Panc1 (cell line): Measurements from ENCODE around the gene MRC2. TPM values are rescaled to one million over a fixed set of nuclear protein-coding genes. Genes with fewer than 3 reads are reported as not detected.

Experiments
- ATAC-seq: fragments of 200-7000 bp; cut with Tn5 transposase; 2 replicates; pipeline ENCODE4 v1.9.1; 2020; ENCODE audit warnings: mild to moderate bottlenecking, moderate library complexity
- BruUV-seq: library from RNA; stranded (reverse); fragments of 400-500 nt; replicated peaks from 2 replicates; lab custom pipeline; 2021; lab: Mats Ljungman, UMichigan
- CTCF ChIA-PET: fragments of 300-600 bp; sonication (Branson Sonifier 250); formaldehyde crosslinking; loops from one replicate; lab custom pipeline; 2022; ENCODE audit warnings: antibody characterized with exemption; lab: Charles Lee
- POLR2A ChIA-PET: fragments of 300-600 bp; sonication (Branson Sonifier 250); formaldehyde crosslinking; loops from one replicate; lab custom pipeline; 2022; ENCODE audit warnings: antibody characterized with exemption; lab: Charles Lee
- DNase-seq: peaks from one replicate; pipeline ENCODE4 v3.0.0-alpha.2; 2010; ENCODE audit warnings: low read depth, low spot score
- H3K27ac ChIP-seq: 2 replicates; pipeline ENCODE4 v1.5.1; 2011; ENCODE audit warnings: mild to moderate bottlenecking, low read length, inconsistent platforms
- H3K27me3 ChIP-seq: fragments of 200-500 bp; sonication (Bioruptor generic); 2 replicates; pipeline ENCODE4 v1.6.0; 2014; ENCODE audit warnings: low read length, inconsistent platforms; ENCODE audit not compliant: control insufficient read depth, insufficient read depth
- H3K36me3 ChIP-seq: fragments of 200-500 bp; sonication (Bioruptor generic); 2 replicates; pipeline ENCODE4 v1.5.1; 2014; ENCODE audit warnings: inconsistent platforms, mild to moderate bottlenecking, low read length, moderate library complexity; ENCODE audit not compliant: control insufficient read depth, insufficient read depth
- H3K4me1 ChIP-seq: 2 replicates; pipeline ENCODE4 v1.5.1; 2011; ENCODE audit warnings: inconsistent platforms, mild to moderate bottlenecking, low read length, moderate library complexity; ENCODE audit not compliant: control insufficient read depth, insufficient read depth
- H3K4me3 ChIP-seq, 2 experiments: 2 replicates each; pipeline ENCODE4 v1.5.1; 2011 to 2012; ENCODE audit warnings: low read depth in 2 of 2, low read length in 2 of 2, mild to moderate bottlenecking in 2 of 2, inconsistent platforms in 1 of 2, moderate library complexity in 1 of 2
- H3K9me3 ChIP-seq: fragments of 200-500 bp; sonication (Bioruptor generic); 2 replicates; pipeline ENCODE4 v1.5.1; 2014; ENCODE audit warnings: low read depth, mild to moderate bottlenecking, inconsistent platforms, low read length, moderate library complexity; ENCODE audit not compliant: control insufficient read depth, insufficient read depth
- POLR2AphosphoS5 ChIP-seq: IDR thresholded peaks from 2 replicates; pipeline ENCODE4 v1.6.1; 2012; ENCODE audit warnings: mild to moderate bottlenecking, low read depth, low read length, moderate library complexity
- SIN3A ChIP-seq: IDR thresholded peaks from 2 replicates; pipeline ENCODE4 v1.6.1; 2012; ENCODE audit warnings: low read depth, mild to moderate bottlenecking, low read length, moderate library complexity, borderline replicate concordance; ENCODE audit not compliant: insufficient read depth
- TCF7L2 ChIP-seq: IDR thresholded peaks from 2 replicates; pipeline ENCODE4 v1.6.1; 2011; ENCODE audit warnings: mild to moderate bottlenecking, low read depth, low read length, inconsistent platforms
- in situ Hi-C: cut with HindIII; loops from 2 replicates; pipeline ENCODE4 v1.10.0; 2016; ENCODE audit warnings: low sequenced_read_pairs, low pct_unique_long_range_greater_than_20kb
- intact Hi-C: fragments of 100-400 bp; cut with micrococcal nuclease; formaldehyde crosslinking; loops from one replicate; pipeline ENCODE4 v1.10.0; 2022; ENCODE audit not compliant: unreplicated experiment
- total RNA-seq: library from RNA; stranded (reverse); gene quantifications from one replicate; pipeline ENCODE4 v1.2.1, GENCODE V29; 2021; ENCODE audit not compliant: unreplicated experiment
- TF ChIP-seq, protein P1 (sequence below): fragments of 450-650 bp; IDR thresholded peaks from 2 replicates; pipeline ENCODE4 v1.5.1; 2017; ENCODE audit warnings: mild to moderate bottlenecking
- TF ChIP-seq, protein P2 (sequence below), 2 experiments: IDR thresholded peaks; 2 replicates each; pipeline ENCODE4 v1.6.1; 2011 to 2012; ENCODE audit warnings: low read depth in 2 of 2, control low read depth in 1 of 2, low read length in 1 of 2, mild to moderate bottlenecking in 1 of 2, moderate library complexity in 1 of 2; ENCODE audit not compliant: insufficient read depth in 1 of 2

The MRC2 gene
- total RNA-seq, 1 experiment from 2014 or later, result 120 TPM

DNA sequence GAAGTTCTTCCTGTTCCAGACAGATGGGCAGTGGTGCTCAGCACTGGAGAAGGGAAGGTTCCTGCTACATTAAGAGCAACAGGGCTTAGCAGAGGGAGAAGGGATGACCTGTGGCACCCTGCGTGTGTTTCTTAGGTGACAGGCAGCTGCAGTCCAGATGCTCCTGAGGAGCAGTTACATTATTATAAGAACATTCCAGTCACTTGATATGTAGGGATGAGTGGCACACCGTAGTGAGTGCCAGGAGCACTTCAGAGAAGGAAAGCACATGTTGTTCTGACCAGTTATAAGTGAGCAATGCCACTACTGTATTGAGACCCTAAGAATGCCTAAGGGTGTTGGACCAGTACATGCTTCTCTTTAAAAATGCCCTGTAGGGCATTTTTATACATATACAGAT lies 39.9 kb upstream of the MRC2 start:
- ATAC-seq (peak; percentile 42; the same call in 1 of the 2 replicates), DNase-seq (no peak)
- ChIA-PET CTCF (no interaction called here), POLR2A (no interaction called here)
- in situ Hi-C loops, result no loop called here
- intact Hi-C loops, result no loop called here
- Histone ChIP-seq H3K27me3 (no peaks in the 10 kb centered on the region), H3K27ac (no peak overlapping the region), H3K36me3 (no peaks in the 10 kb centered on the region), H3K9me3 (no peaks in the 10 kb centered on the region), H3K4me1 (no peaks in the 10 kb centered on the region), H3K4me3 (no peak overlapping the region)
- BruUV-seq, result no TSS peak
- TF ChIP-seq, protein P1, sequence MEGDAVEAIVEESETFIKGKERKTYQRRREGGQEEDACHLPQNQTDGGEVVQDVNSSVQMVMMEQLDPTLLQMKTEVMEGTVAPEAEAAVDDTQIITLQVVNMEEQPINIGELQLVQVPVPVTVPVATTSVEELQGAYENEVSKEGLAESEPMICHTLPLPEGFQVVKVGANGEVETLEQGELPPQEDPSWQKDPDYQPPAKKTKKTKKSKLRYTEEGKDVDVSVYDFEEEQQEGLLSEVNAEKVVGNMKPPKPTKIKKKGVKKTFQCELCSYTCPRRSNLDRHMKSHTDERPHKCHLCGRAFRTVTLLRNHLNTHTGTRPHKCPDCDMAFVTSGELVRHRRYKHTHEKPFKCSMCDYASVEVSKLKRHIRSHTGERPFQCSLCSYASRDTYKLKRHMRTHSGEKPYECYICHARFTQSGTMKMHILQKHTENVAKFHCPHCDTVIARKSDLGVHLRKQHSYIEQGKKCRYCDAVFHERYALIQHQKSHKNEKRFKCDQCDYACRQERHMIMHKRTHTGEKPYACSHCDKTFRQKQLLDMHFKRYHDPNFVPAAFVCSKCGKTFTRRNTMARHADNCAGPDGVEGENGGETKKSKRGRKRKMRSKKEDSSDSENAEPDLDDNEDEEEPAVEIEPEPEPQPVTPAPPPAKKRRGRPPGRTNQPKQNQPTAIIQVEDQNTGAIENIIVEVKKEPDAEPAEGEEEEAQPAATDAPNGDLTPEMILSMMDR, result no peak
- TF ChIP-seq TCF7L2 (no peak), POLR2AphosphoS5 (no peak), SIN3A (no peak)
- TF ChIP-seq, protein P2, sequence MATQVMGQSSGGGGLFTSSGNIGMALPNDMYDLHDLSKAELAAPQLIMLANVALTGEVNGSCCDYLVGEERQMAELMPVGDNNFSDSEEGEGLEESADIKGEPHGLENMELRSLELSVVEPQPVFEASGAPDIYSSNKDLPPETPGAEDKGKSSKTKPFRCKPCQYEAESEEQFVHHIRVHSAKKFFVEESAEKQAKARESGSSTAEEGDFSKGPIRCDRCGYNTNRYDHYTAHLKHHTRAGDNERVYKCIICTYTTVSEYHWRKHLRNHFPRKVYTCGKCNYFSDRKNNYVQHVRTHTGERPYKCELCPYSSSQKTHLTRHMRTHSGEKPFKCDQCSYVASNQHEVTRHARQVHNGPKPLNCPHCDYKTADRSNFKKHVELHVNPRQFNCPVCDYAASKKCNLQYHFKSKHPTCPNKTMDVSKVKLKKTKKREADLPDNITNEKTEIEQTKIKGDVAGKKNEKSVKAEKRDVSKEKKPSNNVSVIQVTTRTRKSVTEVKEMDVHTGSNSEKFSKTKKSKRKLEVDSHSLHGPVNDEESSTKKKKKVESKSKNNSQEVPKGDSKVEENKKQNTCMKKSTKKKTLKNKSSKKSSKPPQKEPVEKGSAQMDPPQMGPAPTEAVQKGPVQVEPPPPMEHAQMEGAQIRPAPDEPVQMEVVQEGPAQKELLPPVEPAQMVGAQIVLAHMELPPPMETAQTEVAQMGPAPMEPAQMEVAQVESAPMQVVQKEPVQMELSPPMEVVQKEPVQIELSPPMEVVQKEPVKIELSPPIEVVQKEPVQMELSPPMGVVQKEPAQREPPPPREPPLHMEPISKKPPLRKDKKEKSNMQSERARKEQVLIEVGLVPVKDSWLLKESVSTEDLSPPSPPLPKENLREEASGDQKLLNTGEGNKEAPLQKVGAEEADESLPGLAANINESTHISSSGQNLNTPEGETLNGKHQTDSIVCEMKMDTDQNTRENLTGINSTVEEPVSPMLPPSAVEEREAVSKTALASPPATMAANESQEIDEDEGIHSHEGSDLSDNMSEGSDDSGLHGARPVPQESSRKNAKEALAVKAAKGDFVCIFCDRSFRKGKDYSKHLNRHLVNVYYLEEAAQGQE (IDR thresholded peaks at IDR 0.05; ENCODE audit: insufficient read depth in 1 of 2, low read depth in 2 of 2, low read length in 1 of 2), result no peak

- H3K27ac ChIP-seq, result no peak overlapping the region
- no TSS peak for BruUV-seq
- intact Hi-C loops, result no loop called here
- ATAC-seq (no peak), DNase-seq (no peak)
- TF ChIP-seq TCF7L2, result no peak
- TF ChIP-seq, protein P2 (IDR thresholded peaks at IDR 0.05; ENCODE audit: insufficient read depth in 1 of 2, low read depth in 2 of 2, low read length in 1 of 2), result no peak
- no peak for TF ChIP-seq SIN3A
- TF ChIP-seq POLR2AphosphoS5, result no peak
- TF ChIP-seq, protein P1, result no peak
- ChIA-PET CTCF (interaction anchor here (0.7 kb wide), 1 partner anchor 200 kb away, joined by 3 read pairs; no protein-coding TSS in a partner anchor), POLR2A (no interaction called here)
- no peak overlapping the region for H3K4me3 ChIP-seq
- no peaks in the 10 kb centered on the region for H3K4me1 ChIP-seq
- no peaks in the 10 kb centered on the region for H3K36me3 ChIP-seq
- H3K9me3 ChIP-seq, result no peaks in the 10 kb centered on the region
- in situ Hi-C loops, result no loop called here
- no peaks in the 10 kb centered on the region for H3K27me3 ChIP-seq
Observed at GRCh38 chr17:62588109-62588508, 39.4 kb upstream of the MRC2 start.
